ENCODE measurements around the gene EXD3. TPM values are rescaled to one million over a fixed set of nuclear protein-coding genes. Genes with fewer than 3 reads are reported as not detected.

The EXD3 gene
- total and polyA plus RNA-seq, 7 donors, result 8.9 to 29.7 (median 18.0) TPM

DNA sequence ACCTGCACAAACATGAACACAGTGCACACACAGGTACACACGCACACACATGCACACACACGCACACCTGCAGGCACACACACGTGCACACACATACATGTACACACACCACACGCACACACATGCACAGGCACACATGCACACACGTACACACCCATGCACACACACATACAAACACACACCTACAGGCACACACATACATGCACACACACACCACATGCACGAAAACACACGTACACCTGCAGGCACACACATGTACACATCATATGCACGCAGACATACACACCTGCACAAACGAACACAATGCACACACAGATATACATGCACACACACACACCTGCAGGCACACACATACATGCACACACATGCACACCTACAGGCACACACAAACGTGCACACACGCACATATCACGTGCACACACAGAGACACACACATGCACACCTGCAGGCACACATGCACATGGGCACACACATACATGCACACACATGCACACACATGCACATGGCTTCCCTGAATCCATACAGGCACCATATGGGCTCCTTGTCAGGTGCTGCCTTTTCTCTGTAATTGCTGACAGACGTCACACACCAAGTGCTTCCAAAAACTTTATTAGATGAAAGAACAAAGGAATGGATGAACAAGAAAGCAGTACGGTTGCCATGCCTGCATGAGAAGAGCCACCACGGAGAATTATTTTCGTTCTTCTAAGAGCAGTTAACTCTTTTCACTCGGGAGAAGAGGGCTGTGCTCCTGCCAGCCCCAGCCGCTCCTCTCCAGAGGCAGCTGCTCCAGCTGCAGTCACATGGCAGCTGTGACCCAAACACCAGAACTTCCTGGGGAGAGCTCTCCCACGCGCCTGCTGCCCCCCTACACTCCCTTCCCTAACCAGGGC, 57.2 kb downstream of the EXD3 start:
- WGBS, 2 donors, result 86 to 92% methylated on average over 20 of the region's 20 CpGs

DNA sequence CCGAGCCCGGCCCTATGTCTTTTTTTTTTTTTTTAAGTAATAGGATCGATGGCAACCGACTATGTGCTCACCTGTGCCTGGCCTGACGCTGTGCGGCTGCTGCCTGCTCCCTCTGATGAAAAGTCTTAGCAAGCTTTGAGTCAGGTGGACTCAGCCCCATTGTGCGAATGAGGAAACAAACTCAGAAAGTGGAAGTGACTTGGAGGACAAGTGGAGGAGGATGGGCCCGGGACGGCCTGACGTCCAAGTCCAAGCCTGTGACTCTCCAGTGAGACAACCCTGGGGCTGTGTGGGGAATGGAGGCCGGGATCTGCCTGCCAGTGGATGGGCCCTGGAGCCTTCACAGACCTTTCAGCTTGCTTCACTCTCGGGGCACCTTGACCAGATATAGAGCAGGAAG, 57.9 kb downstream of the EXD3 start:
- intact Hi-C loops (cut with DNase I), result no loop called here
- Histone ChIP-seq H3K36me3 (peaks cover 0 to 18% (median 3%) of the 10 kb centered on the region in 4 donors), H3K4me3 (no peak overlapping the region), H3K27ac (no peak overlapping the region), H3K4me1 (peaks cover 0 to 7% (median 0%) of the 10 kb centered on the region in 4 donors), H3K9me3 (no peaks in the 10 kb centered on the region), H3K27me3 (no peaks in the 10 kb centered on the region)
- WGBS, 2 donors, result 89 to 96% methylated on average over 12 of the region's 12 CpGs
- no peak for DNase-seq
- TF ChIP-seq, protein P1, sequence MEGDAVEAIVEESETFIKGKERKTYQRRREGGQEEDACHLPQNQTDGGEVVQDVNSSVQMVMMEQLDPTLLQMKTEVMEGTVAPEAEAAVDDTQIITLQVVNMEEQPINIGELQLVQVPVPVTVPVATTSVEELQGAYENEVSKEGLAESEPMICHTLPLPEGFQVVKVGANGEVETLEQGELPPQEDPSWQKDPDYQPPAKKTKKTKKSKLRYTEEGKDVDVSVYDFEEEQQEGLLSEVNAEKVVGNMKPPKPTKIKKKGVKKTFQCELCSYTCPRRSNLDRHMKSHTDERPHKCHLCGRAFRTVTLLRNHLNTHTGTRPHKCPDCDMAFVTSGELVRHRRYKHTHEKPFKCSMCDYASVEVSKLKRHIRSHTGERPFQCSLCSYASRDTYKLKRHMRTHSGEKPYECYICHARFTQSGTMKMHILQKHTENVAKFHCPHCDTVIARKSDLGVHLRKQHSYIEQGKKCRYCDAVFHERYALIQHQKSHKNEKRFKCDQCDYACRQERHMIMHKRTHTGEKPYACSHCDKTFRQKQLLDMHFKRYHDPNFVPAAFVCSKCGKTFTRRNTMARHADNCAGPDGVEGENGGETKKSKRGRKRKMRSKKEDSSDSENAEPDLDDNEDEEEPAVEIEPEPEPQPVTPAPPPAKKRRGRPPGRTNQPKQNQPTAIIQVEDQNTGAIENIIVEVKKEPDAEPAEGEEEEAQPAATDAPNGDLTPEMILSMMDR (IDR thresholded peaks at IDR 0.05), result no peak
- TF ChIP-seq POLR2A (IDR thresholded peaks at IDR 0.05), result no peak
- no peak for TF ChIP-seq EP300 (IDR thresholded peaks at IDR 0.05)
- no peak for TF ChIP-seq POLR2AphosphoS5 (IDR thresholded peaks at IDR 0.05)

More for the DNA sequence above, 57.2 kb downstream of the EXD3 start:
- no peaks in the 10 kb centered on the region for H3K27me3 ChIP-seq
- intact Hi-C loops (cut with DNase I), result no loop called here
- H3K36me3 ChIP-seq, result peaks cover 0 to 18% (median 3%) of the 10 kb centered on the region in 4 donors
- TF ChIP-seq POLR2AphosphoS5 (IDR thresholded peaks at IDR 0.05) (no peak), EP300 (IDR thresholded peaks at IDR 0.05) (no peak), POLR2A (IDR thresholded peaks at IDR 0.05) (no peak)
- TF ChIP-seq, protein P1 (IDR thresholded peaks at IDR 0.05), result no peak
- no peak overlapping the region for H3K27ac ChIP-seq
- H3K4me3 ChIP-seq, result no peak overlapping the region
- H3K9me3 ChIP-seq, result no peaks in the 10 kb centered on the region
- H3K4me1 ChIP-seq, result peaks cover 0 to 7% (median 0%) of the 10 kb centered on the region in 4 donors
- no peak for DNase-seq

DNA sequence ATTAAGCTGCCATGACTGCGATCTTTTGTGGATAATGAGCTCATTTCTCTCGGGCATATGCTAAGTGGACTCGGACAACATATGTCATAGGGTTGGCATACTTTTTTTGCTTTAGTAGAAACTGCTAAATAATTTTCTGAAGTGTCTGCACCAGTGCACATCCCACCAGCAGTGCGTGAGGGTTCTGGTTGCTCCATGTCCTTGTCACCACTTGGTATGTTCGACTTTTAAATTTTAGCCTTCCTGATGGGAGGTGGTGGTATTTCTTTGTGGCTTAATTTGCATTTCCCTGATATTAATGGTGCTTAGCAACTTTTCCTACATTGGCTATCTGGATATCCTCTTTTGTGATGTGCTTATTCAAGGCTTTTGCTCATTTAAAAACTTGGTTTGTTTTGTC, 63.1 kb downstream of the EXD3 start:
- intact Hi-C loops (cut with DNase I), result no loop called here
- Histone ChIP-seq H3K27ac (no peak overlapping the region), H3K4me1 (no peaks in the 10 kb centered on the region), H3K36me3 (no peaks in the 10 kb centered on the region), H3K9me3 (peaks cover 5 to 12% (median 7%) of the 10 kb centered on the region in 4 donors), H3K27me3 (no peaks in the 10 kb centered on the region), H3K4me3 (no peak overlapping the region)
- no peak for DNase-seq
- WGBS, 2 donors, result 95% methylated on average over 5 of the region's 5 CpGs; no CpG with 5 or more reads in 1 of the 2 donors
- TF ChIP-seq POLR2A (IDR thresholded peaks at IDR 0.05) (no peak), EP300 (IDR thresholded peaks at IDR 0.05) (no peak), POLR2AphosphoS5 (IDR thresholded peaks at IDR 0.05) (no peak)
- TF ChIP-seq, protein P1 (IDR thresholded peaks at IDR 0.05), result no peak

DNA sequence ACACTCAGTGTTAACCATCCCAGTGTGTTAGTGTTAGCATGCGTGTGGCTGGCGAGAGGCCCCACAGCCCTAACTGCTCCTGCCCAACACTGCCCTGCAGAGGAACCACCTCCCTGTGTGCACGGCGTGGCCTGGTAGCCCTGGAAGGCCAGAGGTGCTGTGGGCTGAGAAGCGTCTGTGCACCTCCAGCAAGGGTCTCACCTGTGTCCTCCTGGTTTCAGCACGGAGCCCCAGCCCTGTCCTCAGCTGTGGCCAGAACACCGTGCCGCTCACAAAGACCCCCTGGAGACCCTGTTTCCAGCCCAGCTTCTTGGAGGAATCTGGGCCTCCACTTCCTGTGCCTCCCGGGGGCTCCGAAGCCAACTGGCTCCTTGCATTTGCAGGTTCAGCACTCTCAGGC, 64.8 kb downstream of the EXD3 start:
- H3K4me1 ChIP-seq, result no peaks in the 10 kb centered on the region
- H3K9me3 ChIP-seq, result peaks cover 5 to 12% (median 7%) of the 10 kb centered on the region in 4 donors
- no peak for DNase-seq
- no peaks in the 10 kb centered on the region for H3K27me3 ChIP-seq
- TF ChIP-seq POLR2AphosphoS5 (IDR thresholded peaks at IDR 0.05), result no peak
- TF ChIP-seq, protein P1 (IDR thresholded peaks at IDR 0.05), result no peak
- no peak for TF ChIP-seq POLR2A (IDR thresholded peaks at IDR 0.05)
- no peak for TF ChIP-seq EP300 (IDR thresholded peaks at IDR 0.05)
- intact Hi-C loops (cut with DNase I), result no loop called here
- no peak overlapping the region for H3K27ac ChIP-seq
- no peaks in the 10 kb centered on the region for H3K36me3 ChIP-seq
- H3K4me3 ChIP-seq, result no peak overlapping the region
- 96 to 97% methylated on average over 10 of the region's 10 CpGs for WGBS, 2 donors

Measured in sigmoid colon (tissue), 7 donors.